Measurements from ENCODE around the gene DNAJB2.

DNA sequence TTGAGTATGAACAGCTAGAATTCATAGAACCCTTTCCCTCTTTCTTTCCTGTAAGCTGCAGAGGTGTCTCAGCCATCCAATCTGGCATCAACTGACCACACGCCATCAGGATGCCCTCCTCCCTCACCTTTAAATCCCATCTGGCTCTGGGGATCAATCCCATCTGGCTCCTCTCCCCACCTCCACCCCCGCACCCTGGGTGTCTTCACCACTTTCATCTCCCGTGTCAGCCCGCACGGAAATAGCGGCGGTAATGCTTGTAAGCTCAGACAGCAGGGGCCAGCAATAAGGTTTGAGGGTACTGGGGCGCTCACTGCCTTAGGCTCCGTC, 26.6 kb upstream of the DNAJB2 start:
- TF ChIP-seq POLR2AphosphoS5 (IDR thresholded peaks at IDR 0.05; ENCODE audit: borderline replicate concordance, low read depth, low read length) (no peak), FOXP2 (optimal IDR thresholded peaks at IDR 0.05; ENCODE audit: control extremely low read depth, extremely low read length, insufficient read depth) (no peak), EZH2 (IDR thresholded peaks at IDR 0.05) (no peak)
